T-helper 1 cell treated with Interleukin-12 subunit alpha and Interleukin-12 subunit beta and Interleukin-4 antibody, amounts not matched to agents 30 μg/mL and 1 μg/mL, for 36 hours (primary cell): ENCODE data around the gene ADAM15.
A peak's percentile ranks its signal among the peaks of the same experiment; 100 is the strongest.

Experiments
- H3K27ac Mint-ChIP-seq: one replicate; pipeline ENCODE4 v1.8.0; 2021; ENCODE audit warnings: mild to moderate bottlenecking, mixed read lengths
- H3K27me3 Mint-ChIP-seq: one replicate; pipeline ENCODE4 v1.8.0; 2021; ENCODE audit warnings: low read depth, mixed read lengths
- H3K36me3 Mint-ChIP-seq: one replicate; pipeline ENCODE4 v1.8.0; 2021; ENCODE audit warnings: low read depth, mixed read lengths
- H3K4me1 Mint-ChIP-seq: one replicate; pipeline ENCODE4 v1.8.0; 2021; ENCODE audit warnings: low read depth, mixed read lengths
- H3K4me3 Mint-ChIP-seq: one replicate; pipeline ENCODE4 v1.8.0; 2021; ENCODE audit warnings: mild to moderate bottlenecking, moderate library complexity, mixed read lengths
- H3K9me3 Mint-ChIP-seq: one replicate; pipeline ENCODE4 v1.8.0; 2021; ENCODE audit warnings: mixed read lengths

Gene ADAM15

GRCh38 chr1:155017946-155018316, 33.2 kb upstream of the ADAM15 start:
- H3K9me3 Mint-ChIP-seq = no peaks in the 10 kb centered on the region
- peaks cover 39% of the 10 kb centered on the region for H3K36me3 Mint-ChIP-seq
- no peaks in the 10 kb centered on the region for H3K27me3 Mint-ChIP-seq
- H3K27ac Mint-ChIP-seq = peak overlapping the region; percentile 68
- peak overlapping the region; percentile 21 for H3K4me3 Mint-ChIP-seq
- peaks cover 52% of the 10 kb centered on the region for H3K4me1 Mint-ChIP-seq

DNA sequence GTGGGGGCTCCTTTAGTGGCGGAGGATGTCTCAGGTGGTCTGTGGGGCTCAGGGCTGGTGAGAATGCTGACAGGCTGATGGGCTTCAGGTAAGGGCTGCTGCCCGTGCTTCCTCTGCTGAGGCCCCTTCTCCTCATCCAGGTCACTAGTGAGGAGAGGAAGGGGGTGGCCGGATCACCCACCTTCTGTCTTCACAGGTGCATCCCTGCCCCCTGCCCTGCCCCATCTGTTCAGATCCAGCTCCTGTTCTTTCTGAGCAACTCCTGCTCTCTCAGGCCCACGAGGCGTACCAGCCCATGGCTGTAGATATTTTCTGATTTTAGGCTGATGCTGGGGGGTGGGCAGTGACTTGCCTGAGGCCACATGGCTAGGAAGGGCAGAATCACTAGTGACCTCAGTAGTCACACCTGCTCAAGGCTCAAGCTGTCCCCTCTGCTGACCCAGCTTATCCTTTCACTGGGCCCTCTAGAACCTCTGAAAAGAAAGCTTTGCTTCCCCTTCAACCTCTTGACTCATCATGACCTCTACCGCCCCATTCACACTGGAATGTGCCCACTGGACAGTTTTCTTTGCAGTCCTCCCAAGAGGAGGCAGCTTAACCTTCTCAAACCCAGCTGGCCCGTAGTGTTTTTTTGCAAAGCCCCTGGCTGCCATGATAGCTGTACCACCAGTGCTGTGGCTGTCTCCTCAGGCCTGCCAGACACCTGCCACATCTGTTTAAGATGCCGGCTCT, 32.3 kb upstream of the ADAM15 start:
- Mint-ChIP-seq H3K36me3 (peaks cover 33% of the 10 kb centered on the region), H3K9me3 (no peaks in the 10 kb centered on the region), H3K4me1 (peaks cover 45% of the 10 kb centered on the region), H3K4me3 (no peak overlapping the region), H3K27ac (peak overlapping the region; percentile 20), H3K27me3 (no peaks in the 10 kb centered on the region)

DNA sequence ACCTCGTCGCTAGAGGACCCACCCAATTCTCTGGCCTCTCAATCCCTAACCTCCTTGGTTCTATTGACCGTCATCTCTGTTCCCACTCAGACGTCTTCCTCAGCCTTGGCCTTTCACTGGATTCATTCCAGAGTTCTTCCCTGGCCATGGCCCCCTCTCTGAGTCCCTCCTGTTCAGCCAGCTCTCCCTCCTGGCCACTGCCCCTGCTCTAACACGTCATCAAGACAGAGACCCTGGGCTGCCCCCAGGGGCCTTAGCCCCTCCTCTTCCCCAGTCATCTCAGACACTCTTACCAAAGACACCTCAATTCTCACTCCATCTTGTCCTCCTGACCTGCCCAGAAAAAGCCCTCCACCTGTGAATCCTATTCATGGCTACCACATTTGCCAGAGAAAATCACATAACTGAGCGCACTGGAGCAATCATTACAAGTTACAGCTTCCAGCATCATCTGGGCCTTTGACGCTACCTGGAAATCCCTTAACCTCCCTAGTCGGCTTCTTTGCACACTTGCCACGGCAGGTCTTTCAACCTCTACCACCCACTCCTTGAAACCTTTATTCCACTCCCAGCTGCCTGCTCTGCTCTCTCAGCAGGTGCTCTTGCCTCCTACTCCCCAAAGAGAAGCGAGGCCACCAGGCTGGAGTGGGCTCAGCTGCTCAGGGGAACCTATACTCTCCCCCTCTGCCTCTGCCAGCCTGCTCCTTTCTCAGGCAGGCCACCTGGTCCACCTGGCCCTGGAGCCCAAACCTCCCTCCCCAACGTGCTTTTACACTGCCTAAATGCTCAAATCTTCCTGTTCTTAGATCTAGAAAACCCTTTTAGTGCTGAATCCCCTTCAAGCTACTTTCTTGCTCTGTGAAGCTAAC, 31.5 kb upstream of the ADAM15 start:
- no peak overlapping the region for H3K4me3 Mint-ChIP-seq
- no peaks in the 10 kb centered on the region for H3K9me3 Mint-ChIP-seq
- peaks cover 40% of the 10 kb centered on the region for H3K4me1 Mint-ChIP-seq
- no peaks in the 10 kb centered on the region for H3K27me3 Mint-ChIP-seq
- H3K36me3 Mint-ChIP-seq = peaks cover 25% of the 10 kb centered on the region
- peak overlapping the region; percentile 63 for H3K27ac Mint-ChIP-seq

- no peak overlapping the region for H3K4me3 Mint-ChIP-seq
- H3K4me1 Mint-ChIP-seq = peaks cover 23% of the 10 kb centered on the region
- H3K9me3 Mint-ChIP-seq = no peaks in the 10 kb centered on the region
- H3K27me3 Mint-ChIP-seq = no peaks in the 10 kb centered on the region
- peaks cover 12% of the 10 kb centered on the region for H3K36me3 Mint-ChIP-seq
- H3K27ac Mint-ChIP-seq = no peak overlapping the region
These were observed 28.8 kb upstream of the ADAM15 start for GRCh38 chr1:155022136-155022926.

- no peaks in the 10 kb centered on the region for H3K27me3 Mint-ChIP-seq
- H3K27ac Mint-ChIP-seq = no peak overlapping the region
- H3K4me3 Mint-ChIP-seq = no peak overlapping the region
- peaks cover 19% of the 10 kb centered on the region for H3K4me1 Mint-ChIP-seq
- peaks cover 12% of the 10 kb centered on the region for H3K36me3 Mint-ChIP-seq
- no peaks in the 10 kb centered on the region for H3K9me3 Mint-ChIP-seq
These were observed 28.2 kb upstream of the ADAM15 start for GRCh38 chr1:155022927-155023236.

DNA sequence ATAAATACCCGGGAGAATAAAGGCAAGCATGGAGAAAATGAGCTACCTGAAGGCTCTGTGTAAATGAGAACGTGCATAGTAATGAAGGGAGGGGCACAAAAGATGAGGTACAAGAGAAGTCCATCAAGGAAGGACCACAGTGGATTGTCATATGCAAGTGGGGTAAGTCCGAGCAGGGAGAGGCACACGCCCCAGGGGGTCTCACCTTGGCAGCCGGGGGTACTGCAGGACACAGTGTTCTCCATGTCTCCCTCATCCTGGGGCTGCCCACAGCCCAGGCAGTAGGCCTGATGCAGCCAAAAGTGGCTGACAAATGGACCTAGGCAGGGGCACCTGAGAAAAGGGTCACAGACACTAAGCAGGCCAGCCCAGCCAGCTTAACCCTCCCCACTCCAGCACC, 27.5 kb upstream of the ADAM15 start:
- Mint-ChIP-seq H3K4me3 (no peak overlapping the region), H3K9me3 (no peaks in the 10 kb centered on the region), H3K27ac (no peak overlapping the region), H3K4me1 (peaks cover 17% of the 10 kb centered on the region), H3K36me3 (peaks cover 11% of the 10 kb centered on the region), H3K27me3 (no peaks in the 10 kb centered on the region)

DNA sequence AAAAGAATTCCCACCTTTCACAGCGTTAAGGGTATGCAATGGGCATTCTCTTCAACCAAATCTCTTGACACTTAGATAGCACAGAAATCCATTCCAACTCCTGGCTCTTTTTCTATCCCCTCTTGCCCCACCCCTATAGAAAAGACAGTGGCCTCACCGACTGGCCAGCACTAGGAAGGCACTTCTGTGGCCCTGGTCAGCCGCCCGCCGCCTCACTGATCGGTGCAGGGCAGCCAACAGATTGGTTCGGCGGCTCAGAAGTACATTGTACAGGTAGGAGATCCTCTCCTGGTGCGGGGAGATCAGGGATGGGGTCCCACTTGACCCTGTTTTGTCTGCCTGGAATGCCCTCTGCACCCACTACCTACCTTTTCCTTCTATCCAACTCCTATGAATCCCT, 26.8 kb upstream of the ADAM15 start:
- Mint-ChIP-seq H3K27ac (no peak overlapping the region), H3K36me3 (peaks cover 8% of the 10 kb centered on the region)

GRCh38 chr1:155026154-155026553, 25.0 kb upstream of the ADAM15 start:
- H3K4me3 Mint-ChIP-seq = no peak overlapping the region
- no peaks in the 10 kb centered on the region for H3K27me3 Mint-ChIP-seq
- no peaks in the 10 kb centered on the region for H3K9me3 Mint-ChIP-seq
- H3K36me3 Mint-ChIP-seq = no peaks in the 10 kb centered on the region
- no peak overlapping the region for H3K27ac Mint-ChIP-seq
- H3K4me1 Mint-ChIP-seq = peaks cover 7% of the 10 kb centered on the region

More for the DNA sequence above, 26.8 kb upstream of the ADAM15 start:
- Mint-ChIP-seq H3K4me1 (peaks cover 11% of the 10 kb centered on the region), H3K9me3 (no peaks in the 10 kb centered on the region), H3K27me3 (no peaks in the 10 kb centered on the region), H3K4me3 (no peak overlapping the region)

- H3K27ac Mint-ChIP-seq = no peak overlapping the region
- no peaks in the 10 kb centered on the region for H3K27me3 Mint-ChIP-seq
- H3K9me3 Mint-ChIP-seq = no peaks in the 10 kb centered on the region
- peaks cover 4% of the 10 kb centered on the region for H3K4me1 Mint-ChIP-seq
- no peaks in the 10 kb centered on the region for H3K36me3 Mint-ChIP-seq
- no peak overlapping the region for H3K4me3 Mint-ChIP-seq
These were observed 24.5 kb upstream of the ADAM15 start for GRCh38 chr1:155026588-155026987.

- no peaks in the 10 kb centered on the region for H3K36me3 Mint-ChIP-seq
- no peaks in the 10 kb centered on the region for H3K4me1 Mint-ChIP-seq
- no peak overlapping the region for H3K4me3 Mint-ChIP-seq
- no peaks in the 10 kb centered on the region for H3K9me3 Mint-ChIP-seq
- no peaks in the 10 kb centered on the region for H3K27me3 Mint-ChIP-seq
- H3K27ac Mint-ChIP-seq = no peak overlapping the region
These were observed 21.4 kb upstream of the ADAM15 start for GRCh38 chr1:155029513-155030242.

DNA sequence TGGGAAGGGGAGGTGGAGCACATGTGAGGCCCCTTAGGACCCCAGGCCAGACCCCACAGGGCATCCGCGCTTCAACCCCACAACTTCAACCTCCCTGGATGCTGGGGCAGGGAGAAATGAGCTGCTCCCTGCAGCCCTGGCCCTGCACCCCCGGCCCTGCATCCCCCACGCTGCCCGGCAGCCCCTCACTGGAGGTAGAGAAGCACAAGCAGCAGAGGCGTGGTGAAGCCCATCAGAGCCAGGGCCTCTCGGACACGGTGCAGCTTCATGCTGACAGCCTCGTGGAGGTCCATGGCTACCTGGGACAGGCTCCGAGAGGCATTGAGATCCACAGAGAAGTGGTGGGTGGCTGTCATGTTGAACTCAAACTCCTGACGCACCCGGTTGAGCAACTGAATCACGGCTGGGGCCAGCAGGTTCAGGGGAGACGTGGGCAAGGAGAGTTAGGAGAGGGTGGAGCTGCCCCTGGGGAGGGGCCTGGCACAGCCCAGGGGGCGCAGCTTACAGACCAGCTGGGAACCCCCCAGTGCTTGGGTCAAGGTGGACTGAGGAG, 20.8 kb upstream of the ADAM15 start:
- H3K4me1 Mint-ChIP-seq = no peaks in the 10 kb centered on the region
- no peak overlapping the region for H3K27ac Mint-ChIP-seq
- H3K36me3 Mint-ChIP-seq = no peaks in the 10 kb centered on the region
- H3K4me3 Mint-ChIP-seq = no peak overlapping the region
- H3K9me3 Mint-ChIP-seq = no peaks in the 10 kb centered on the region
- H3K27me3 Mint-ChIP-seq = no peaks in the 10 kb centered on the region

GRCh38 chr1:155030899-155031298, 20.2 kb upstream of the ADAM15 start:
- Mint-ChIP-seq H3K27ac (no peak overlapping the region), H3K4me1 (no peaks in the 10 kb centered on the region), H3K36me3 (no peaks in the 10 kb centered on the region), H3K27me3 (no peaks in the 10 kb centered on the region), H3K4me3 (no peak overlapping the region), H3K9me3 (no peaks in the 10 kb centered on the region)

DNA sequence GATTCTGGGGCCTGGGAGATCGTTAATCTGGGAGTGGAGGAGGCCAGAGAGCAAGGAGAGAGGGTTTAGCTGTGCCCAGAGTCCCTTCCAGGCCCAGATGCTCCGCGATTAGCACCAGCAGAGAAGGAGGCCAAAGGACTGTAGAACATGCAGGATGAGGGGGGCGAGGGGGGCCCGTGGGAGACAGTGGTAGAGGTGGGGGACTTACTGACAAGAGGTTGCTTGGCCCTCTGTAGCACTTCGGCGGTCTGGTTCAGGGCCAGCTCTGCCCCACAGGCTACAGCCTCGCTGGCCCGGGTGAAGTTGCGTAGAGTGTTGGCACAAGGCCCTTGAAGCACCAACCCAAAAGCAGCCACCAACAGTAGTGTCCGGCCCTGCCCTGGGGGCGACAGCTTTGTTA, 18.2 kb upstream of the ADAM15 start:
- no peak overlapping the region for H3K27ac Mint-ChIP-seq
- no peaks in the 10 kb centered on the region for H3K4me1 Mint-ChIP-seq
- no peaks in the 10 kb centered on the region for H3K9me3 Mint-ChIP-seq
- peaks cover 11% of the 10 kb centered on the region for H3K27me3 Mint-ChIP-seq
- no peak overlapping the region for H3K4me3 Mint-ChIP-seq
- no peaks in the 10 kb centered on the region for H3K36me3 Mint-ChIP-seq

DNA sequence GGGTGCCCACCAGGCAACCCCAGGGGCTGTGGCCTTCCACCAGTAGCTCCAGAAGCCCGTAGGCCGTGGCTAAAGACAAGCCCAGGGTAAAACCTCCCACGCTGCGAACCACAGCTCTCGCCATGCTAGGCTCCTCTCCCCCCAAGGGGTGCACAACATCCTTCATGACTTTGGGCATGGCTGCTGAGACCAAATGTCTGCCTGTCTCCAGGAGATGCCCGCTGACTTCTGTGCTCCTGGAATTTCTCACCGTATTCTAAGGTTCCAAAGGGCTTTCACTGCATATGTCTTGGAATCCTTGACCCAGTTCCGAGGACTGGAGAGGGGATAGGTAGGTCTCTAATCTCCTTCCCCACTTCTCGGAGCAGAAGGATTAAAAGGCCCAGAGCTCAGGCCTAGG, 17.6 kb upstream of the ADAM15 start, which contains the start of the genes DCST1 and DCST2:
Gene DCST1 (plus strand): TSS at position 301 of the 400 bp plus-strand sequence. CDS start 213 bp downstream, outside the sequence.
Gene DCST2 (minus strand): TSS at position 258 of the 400 bp plus-strand sequence. CDS start 80 bp downstream, at position 178.
- Mint-ChIP-seq H3K27me3 (peaks cover 17% of the 10 kb centered on the region), H3K27ac (no peak within 1 kb of the TSS), H3K4me3 (no peak within 1 kb of the TSS), H3K36me3 (no peaks in the 10 kb centered on the region), H3K4me1 (no peaks in the 10 kb centered on the region), H3K9me3 (no peaks in the 10 kb centered on the region)
